Loucy (cell line): Measurements from ENCODE around the gene CALCA.

Experiments used
- H2AFZ ChIP-seq: fragments of 200-600 bp; sonication (generic); 2 replicates; pipeline ENCODE4 v1.6.0; 2016; ENCODE audit warnings: antibody characterized with exemption, mild to moderate bottlenecking, low read length, moderate library complexity
- H3F3A ChIP-seq: fragments of 200-600 bp; 2 replicates; pipeline ENCODE4 v1.6.0; 2016; ENCODE audit warnings: antibody characterized with exemption, low read depth, mild to moderate bottlenecking
- H3K27me3 ChIP-seq: fragments of 200-600 bp; sonication (generic); 2 replicates; pipeline ENCODE4 v1.6.1; 2014; ENCODE audit warnings: low read length, mild to moderate bottlenecking; ENCODE audit not compliant: insufficient read depth, poor library complexity, severe bottlenecking
- H3K36me3 ChIP-seq: fragments of 200-600 bp; sonication (generic); 2 replicates; pipeline ENCODE4 v1.6.1; 2016; ENCODE audit warnings: low read length; ENCODE audit not compliant: insufficient read depth
- H3K4me1 ChIP-seq: fragments of 200-600 bp; sonication (generic); 2 replicates; pipeline ENCODE4 v1.5.1; 2014; ENCODE audit warnings: low read length, mild to moderate bottlenecking; ENCODE audit not compliant: insufficient read depth, poor library complexity, severe bottlenecking
- H3K4me2 ChIP-seq: fragments of 200-600 bp; sonication (generic); 2 replicates; pipeline ENCODE4 v1.6.0; 2014; ENCODE audit warnings: antibody characterized with exemption, low read length, low read depth, mild to moderate bottlenecking; ENCODE audit not compliant: poor library complexity, severe bottlenecking
- H3K4me3 ChIP-seq: fragments of 200-600 bp; sonication (generic); 2 replicates; pipeline ENCODE4 v1.5.1; 2014; ENCODE audit warnings: low read length, mild to moderate bottlenecking, mixed read lengths; ENCODE audit not compliant: poor library complexity, severe bottlenecking
- H3K79me2 ChIP-seq: fragments of 200-600 bp; sonication (generic); 2 replicates; pipeline ENCODE4 v1.6.1; 2014; ENCODE audit warnings: low read length; ENCODE audit not compliant: insufficient read depth
- H3K9ac ChIP-seq: fragments of 200-600 bp; sonication (generic); 2 replicates; pipeline ENCODE4 v1.6.0; 2014; ENCODE audit warnings: mild to moderate bottlenecking, low read depth, low read length, moderate library complexity; ENCODE audit not compliant: poor library complexity, severe bottlenecking
- H3K9me2 ChIP-seq: fragments of 200-600 bp; sonication (generic); replicated peaks from 2 replicates; pipeline ENCODE4 v1.6.1; 2016; ENCODE audit warnings: low read depth, low read length, mixed read lengths
- H3K9me3 ChIP-seq: fragments of 200-600 bp; sonication (generic); 2 replicates; pipeline ENCODE4 v1.6.1; 2014; ENCODE audit warnings: mild to moderate bottlenecking, antibody characterized with exemption, low read length, low read depth; ENCODE audit not compliant: insufficient read depth
- H4K20me1 ChIP-seq: fragments of 200-600 bp; sonication (generic); 2 replicates; pipeline ENCODE4 v1.6.0; 2014; ENCODE audit warnings: antibody characterized with exemption, low read length, mild to moderate bottlenecking; ENCODE audit not compliant: insufficient read depth, poor library complexity, severe bottlenecking
- CTCF ChIP-seq: fragments of 200-600 bp; sonication (generic); conservative IDR thresholded peaks from 2 replicates; pipeline ENCODE4 v1.5.1; 2014; ENCODE audit warnings: mild to moderate bottlenecking, antibody characterized with exemption, low read length
- EZH2phosphoT487 ChIP-seq: fragments of 200-600 bp; IDR thresholded peaks from 2 replicates; pipeline ENCODE4 v1.6.1; 2018; ENCODE audit warnings: antibody characterized with exemption, mild to moderate bottlenecking, moderate library complexity, borderline replicate concordance

CALCA gene

GRCh38 chr11:14980854-14981253, 8.7 kb upstream of the CALCA start:
- H3K27me3 ChIP-seq, result no peaks in the 10 kb centered on the region
- H3K4me2 ChIP-seq, result no peak overlapping the region
- H2AFZ ChIP-seq, result no peak overlapping the region
- H3K9me3 ChIP-seq, result no peaks in the 10 kb centered on the region
- no peak overlapping the region for H3K9ac ChIP-seq
- H3K4me1 ChIP-seq, result no peaks in the 10 kb centered on the region
- no peak for TF ChIP-seq EZH2phosphoT487
- no peak for TF ChIP-seq CTCF
- H3K36me3 ChIP-seq, result no peaks in the 10 kb centered on the region
- H3F3A ChIP-seq, result no peaks in the 10 kb centered on the region
- H3K4me3 ChIP-seq, result no peak overlapping the region
- no peaks in the 10 kb centered on the region for H3K9me2 ChIP-seq
- no peaks in the 10 kb centered on the region for H4K20me1 ChIP-seq
- no peaks in the 10 kb centered on the region for H3K79me2 ChIP-seq

GRCh38 chr11:14977101-14977880, 5.1 kb upstream of the CALCA start:
- Histone ChIP-seq H3K4me1 (no peaks in the 10 kb centered on the region), H3K4me3 (no peak overlapping the region), H3K9ac (no peak overlapping the region), H3K4me2 (no peak overlapping the region), H4K20me1 (no peaks in the 10 kb centered on the region), H3K9me3 (no peaks in the 10 kb centered on the region), H2AFZ (no peak overlapping the region), H3F3A (no peaks in the 10 kb centered on the region), H3K9me2 (no peaks in the 10 kb centered on the region), H3K36me3 (no peaks in the 10 kb centered on the region), H3K27me3 (no peaks in the 10 kb centered on the region), H3K79me2 (no peaks in the 10 kb centered on the region)
- TF ChIP-seq EZH2phosphoT487 (no peak), CTCF (no peak)

- Histone ChIP-seq H3K9me2 (no peaks in the 10 kb centered on the region), H3K9ac (no peak overlapping the region), H3K27me3 (no peaks in the 10 kb centered on the region), H3K4me3 (no peak overlapping the region), H2AFZ (no peak overlapping the region), H3K79me2 (no peaks in the 10 kb centered on the region), H3K9me3 (no peaks in the 10 kb centered on the region), H3K4me1 (no peaks in the 10 kb centered on the region), H3K4me2 (no peak overlapping the region), H3F3A (no peaks in the 10 kb centered on the region), H3K36me3 (no peaks in the 10 kb centered on the region), H4K20me1 (no peaks in the 10 kb centered on the region)
- no peak for TF ChIP-seq CTCF
- TF ChIP-seq EZH2phosphoT487, result no peak
Observed at GRCh38 chr11:14975252-14975587, 3.1 kb upstream of the CALCA start.
